Mesenchymal stem cell (in vitro differentiated cells and primary cell): ENCODE data around the gene RASD1.

Source experiments
- DNase-seq: peaks from one replicate; pipeline ENCODE4 v3.0.0-alpha.2; 2013
- H2AFZ ChIP-seq: one replicate; pipeline ENCODE4 v1.6.1; 2013; ENCODE audit warnings: low read depth, mild to moderate bottlenecking, control low read depth, inconsistent platforms, low read length, moderate library complexity
- H2AK5ac ChIP-seq: 2 replicates; pipeline ENCODE4 v1.6.1; 2013; ENCODE audit warnings: low read length, moderate library complexity, mild to moderate bottlenecking, inconsistent platforms; ENCODE audit not compliant: severe bottlenecking
- H2BK120ac ChIP-seq: one replicate; pipeline ENCODE4 v1.6.1; 2013; ENCODE audit warnings: low read depth, mild to moderate bottlenecking, inconsistent platforms, low read length, moderate library complexity
- H2BK12ac ChIP-seq, 2 experiments: one replicate each; pipeline ENCODE4 v1.6.1; 2013; ENCODE audit warnings: inconsistent platforms in 2 of 2, low read length in 2 of 2, mild to moderate bottlenecking in 2 of 2, moderate library complexity in 2 of 2, control low read depth in 1 of 2
- H2BK15ac ChIP-seq: one replicate; pipeline ENCODE4 v1.6.1; 2013; ENCODE audit warnings: mild to moderate bottlenecking, low read depth, inconsistent platforms; ENCODE audit not compliant: poor library complexity, severe bottlenecking
- H2BK5ac ChIP-seq: 2 replicates; pipeline ENCODE4 v1.6.1; 2013; ENCODE audit warnings: low read depth, mild to moderate bottlenecking, low read length, control low read depth, inconsistent platforms; ENCODE audit not compliant: poor library complexity, severe bottlenecking
- H3K14ac ChIP-seq, 2 experiments: one replicate each; pipeline ENCODE4 v1.6.1; 2013; ENCODE audit warnings: inconsistent platforms in 2 of 2, low read length in 2 of 2, control low read depth in 1 of 2, mild to moderate bottlenecking in 1 of 2, moderate library complexity in 1 of 2
- H3K18ac ChIP-seq, 2 experiments: one replicate each; pipeline ENCODE4 v1.6.1; 2013; ENCODE audit warnings: inconsistent platforms in 2 of 2, low read length in 2 of 2, control low read depth in 1 of 2, low read depth in 1 of 2, mild to moderate bottlenecking in 1 of 2
- H3K23ac ChIP-seq, 2 experiments: one replicate each; pipeline ENCODE4 v1.6.1; 2013; ENCODE audit warnings: inconsistent platforms in 2 of 2, low read length in 2 of 2, mild to moderate bottlenecking in 2 of 2, moderate library complexity in 2 of 2, control low read depth in 1 of 2
- H3K27ac ChIP-seq: 2 replicates; pipeline ENCODE4 v1.5.1; 2013; ENCODE audit warnings: mild to moderate bottlenecking, moderate library complexity, low read length, control low read depth, inconsistent platforms; ENCODE audit not compliant: poor library complexity, severe bottlenecking
- H3K27me3 ChIP-seq, 2 experiments: 2 replicates each; pipeline versions ENCODE4 v1.6.1 to v1.7.0; 2013; ENCODE audit warnings: low read length in 2 of 2, mild to moderate bottlenecking in 2 of 2, moderate library complexity in 2 of 2, control low read depth in 1 of 2, inconsistent platforms in 1 of 2; ENCODE audit not compliant: control insufficient read depth in 1 of 2, insufficient read depth in 1 of 2
- H3K36me3 ChIP-seq, 2 experiments: 2 replicates each; pipeline versions ENCODE4 v1.6.1 to v1.7.0; 2013; ENCODE audit warnings: low read length in 2 of 2, control low read depth in 1 of 2, inconsistent platforms in 1 of 2, low read depth in 1 of 2, mild to moderate bottlenecking in 1 of 2; ENCODE audit not compliant: insufficient read depth in 2 of 2, control insufficient read depth in 1 of 2
- H3K4ac ChIP-seq, 2 experiments: one replicate each; pipeline ENCODE4 v1.6.1; 2013; ENCODE audit warnings: inconsistent platforms in 2 of 2, low read length in 2 of 2, mild to moderate bottlenecking in 2 of 2, moderate library complexity in 2 of 2, control low read depth in 1 of 2, low read depth in 1 of 2
- H3K4me1 ChIP-seq: 2 replicates; pipeline ENCODE4 v1.6.1; 2013; ENCODE audit warnings: low read depth, low read length, control low read depth; ENCODE audit not compliant: control insufficient read depth, insufficient read depth
- H3K4me2 ChIP-seq: 2 replicates; pipeline ENCODE4 v1.6.1; 2013; ENCODE audit warnings: low read length, mild to moderate bottlenecking, inconsistent platforms; ENCODE audit not compliant: poor library complexity, severe bottlenecking
- H3K4me3 ChIP-seq, 2 experiments: 2 replicates each; pipeline versions ENCODE4 v1.5.1 to v1.7.0; 2013; ENCODE audit warnings: low read length in 2 of 2, mild to moderate bottlenecking in 2 of 2, control low read depth in 1 of 2, low read depth in 1 of 2; ENCODE audit not compliant: insufficient read depth in 1 of 2
- H3K79me1 ChIP-seq: replicated peaks from 2 replicates; pipeline ENCODE4 v1.6.1; 2013; ENCODE audit warnings: mild to moderate bottlenecking, control low read depth, low read length, inconsistent platforms; ENCODE audit not compliant: poor library complexity, severe bottlenecking
- H3K9ac ChIP-seq: 2 replicates; pipeline ENCODE4 v1.7.0; 2013; ENCODE audit warnings: mild to moderate bottlenecking, low read length, moderate library complexity
- H3K9me3 ChIP-seq: 2 replicates; pipeline ENCODE4 v1.7.0; 2013; ENCODE audit warnings: mild to moderate bottlenecking, low read length; ENCODE audit not compliant: control insufficient read depth
- H4K8ac ChIP-seq: one replicate; pipeline ENCODE4 v1.6.1; 2013; ENCODE audit warnings: inconsistent platforms, mild to moderate bottlenecking, low read length, moderate library complexity
- H4K91ac ChIP-seq: one replicate; pipeline ENCODE4 v1.6.1; 2013; ENCODE audit warnings: mild to moderate bottlenecking, low read length, inconsistent platforms
- WGBS: methylation state at CpG from one replicate; pipeline ENCODE4 v1.1.7; 2013; ENCODE audit warnings: mixed read lengths; 5-methylcytosine and 5-hydroxymethylcytosine counted together

The RASD1 gene

GRCh38 chr17:17528696-17529652, 32.8 kb upstream of the RASD1 start:
- Histone ChIP-seq H3K14ac (no peak overlapping the region), H2BK12ac (no peak overlapping the region), H3K9ac (no peak overlapping the region), H3K36me3 (no peaks in the 10 kb centered on the region), H2BK15ac (no peak overlapping the region), H3K4me1 (no peaks in the 10 kb centered on the region), H2AK5ac (no peak overlapping the region), H2AFZ (no peak overlapping the region), H4K91ac (no peak overlapping the region), H3K4ac (no peak overlapping the region), H3K9me3 (no peaks in the 10 kb centered on the region), H3K23ac (no peak overlapping the region), H2BK120ac (no peak overlapping the region), H3K27ac (no peak overlapping the region), H3K79me1 (peaks cover 2% of the 10 kb centered on the region), H4K8ac (no peak overlapping the region), H3K27me3 (no peaks in the 10 kb centered on the region), H2BK5ac (no peak overlapping the region), H3K4me2 (no peak overlapping the region), H3K18ac (no peak overlapping the region), H3K4me3 (no peak overlapping the region)
- 89% methylated on average over 21 of the region's 22 CpGs for WGBS
- no peak for DNase-seq

GRCh38 chr17:17527956-17528500, 31.8 kb upstream of the RASD1 start:
- H3K4me3 ChIP-seq, result no peak overlapping the region
- DNase-seq, result no peak
- no peaks in the 10 kb centered on the region for H3K36me3 ChIP-seq
- peaks cover 6% of the 10 kb centered on the region for H3K4me1 ChIP-seq
- peaks cover 2% of the 10 kb centered on the region for H3K79me1 ChIP-seq
- no peak overlapping the region for H3K27ac ChIP-seq
- no peak overlapping the region for H2BK120ac ChIP-seq
- no peak overlapping the region for H3K4ac ChIP-seq
- H3K9me3 ChIP-seq, result no peaks in the 10 kb centered on the region
- no peak overlapping the region for H3K18ac ChIP-seq
- no peak overlapping the region for H4K91ac ChIP-seq
- H3K9ac ChIP-seq, result no peak overlapping the region
- peak overlapping the region in 1 of 2 experiments; percentile 49 for H3K14ac ChIP-seq
- H2AK5ac ChIP-seq, result no peak overlapping the region
- H3K4me2 ChIP-seq, result no peak overlapping the region
- no peak overlapping the region for H3K23ac ChIP-seq
- H2BK12ac ChIP-seq, result no peak overlapping the region
- H2AFZ ChIP-seq, result no peak overlapping the region
- H3K27me3 ChIP-seq, result no peaks in the 10 kb centered on the region
- 94% methylated on average over 17 of the region's 17 CpGs for WGBS
- no peak overlapping the region for H2BK15ac ChIP-seq
- no peak overlapping the region for H4K8ac ChIP-seq
- no peak overlapping the region for H2BK5ac ChIP-seq

GRCh38 chr17:17527534-17527933, 31.3 kb upstream of the RASD1 start:
- Histone ChIP-seq H2AK5ac (no peak overlapping the region), H3K4ac (no peak overlapping the region), H3K4me3 (no peak overlapping the region), H4K8ac (no peak overlapping the region), H3K23ac (no peak overlapping the region), H3K4me2 (no peak overlapping the region), H3K27ac (no peak overlapping the region), H3K9ac (no peak overlapping the region), H2BK15ac (no peak overlapping the region), H3K18ac (no peak overlapping the region), H3K9me3 (no peaks in the 10 kb centered on the region), H2BK5ac (no peak overlapping the region), H2BK12ac (no peak overlapping the region), H2BK120ac (no peak overlapping the region), H3K27me3 (no peaks in the 10 kb centered on the region), H3K36me3 (no peaks in the 10 kb centered on the region), H3K14ac (no peak overlapping the region), H3K79me1 (peaks cover 2% of the 10 kb centered on the region), H3K4me1 (peaks cover 8% of the 10 kb centered on the region), H4K91ac (no peak overlapping the region), H2AFZ (no peak overlapping the region)
- no peak for DNase-seq
- 96% methylated on average over 8 of the region's 11 CpGs for WGBS

GRCh38 chr17:17526369-17526768, 30.2 kb upstream of the RASD1 start:
- no peaks in the 10 kb centered on the region for H3K36me3 ChIP-seq
- H3K23ac ChIP-seq, result no peak overlapping the region
- H3K9ac ChIP-seq, result no peak overlapping the region
- no peak overlapping the region for H3K27ac ChIP-seq
- peaks cover 2% of the 10 kb centered on the region for H3K79me1 ChIP-seq
- no peak overlapping the region for H3K4me3 ChIP-seq
- no peak overlapping the region for H2AK5ac ChIP-seq
- no peak for DNase-seq
- no peak overlapping the region for H2BK12ac ChIP-seq
- H3K9me3 ChIP-seq, result no peaks in the 10 kb centered on the region
- WGBS, result 89% methylated on average over 14 of the region's 14 CpGs
- H2AFZ ChIP-seq, result no peak overlapping the region
- no peak overlapping the region for H3K14ac ChIP-seq
- H3K4me1 ChIP-seq, result peaks cover 10% of the 10 kb centered on the region
- no peak overlapping the region for H3K18ac ChIP-seq
- no peak overlapping the region for H2BK120ac ChIP-seq
- no peak overlapping the region for H3K4ac ChIP-seq
- H2BK15ac ChIP-seq, result no peak overlapping the region
- no peaks in the 10 kb centered on the region for H3K27me3 ChIP-seq
- H3K4me2 ChIP-seq, result no peak overlapping the region
- no peak overlapping the region for H4K8ac ChIP-seq
- H4K91ac ChIP-seq, result no peak overlapping the region
- no peak overlapping the region for H2BK5ac ChIP-seq
